Left forelimb (tissue), 1 donor: ENCODE measurements around the gene GRIP1.

Experiments
- DNase-seq: peaks from one replicate; pipeline ENCODE4 v3.0.0-alpha.2; 2018; ENCODE audit warnings: low spot score

The GRIP1 gene

DNA sequence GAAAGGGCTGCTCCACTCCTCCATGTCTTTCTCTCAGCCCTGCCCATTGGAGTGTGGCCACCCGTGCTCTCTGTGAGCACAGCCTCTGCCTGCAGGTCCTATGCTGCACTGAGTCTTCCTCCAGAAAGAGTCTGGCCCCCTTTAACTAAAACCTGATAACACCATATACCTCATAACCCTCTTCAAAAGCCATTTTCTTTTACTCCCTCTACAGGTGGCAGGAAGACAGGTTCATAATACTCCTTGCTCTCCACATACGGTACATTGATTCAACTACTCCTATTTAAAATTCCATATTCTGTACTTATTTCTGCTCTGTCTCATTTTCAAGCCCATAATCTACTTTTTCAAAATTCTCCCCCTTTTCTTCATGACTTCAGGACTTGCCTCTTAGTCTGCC is 232.6 kb downstream of the GRIP1 start:
- no peak for DNase-seq

DNA sequence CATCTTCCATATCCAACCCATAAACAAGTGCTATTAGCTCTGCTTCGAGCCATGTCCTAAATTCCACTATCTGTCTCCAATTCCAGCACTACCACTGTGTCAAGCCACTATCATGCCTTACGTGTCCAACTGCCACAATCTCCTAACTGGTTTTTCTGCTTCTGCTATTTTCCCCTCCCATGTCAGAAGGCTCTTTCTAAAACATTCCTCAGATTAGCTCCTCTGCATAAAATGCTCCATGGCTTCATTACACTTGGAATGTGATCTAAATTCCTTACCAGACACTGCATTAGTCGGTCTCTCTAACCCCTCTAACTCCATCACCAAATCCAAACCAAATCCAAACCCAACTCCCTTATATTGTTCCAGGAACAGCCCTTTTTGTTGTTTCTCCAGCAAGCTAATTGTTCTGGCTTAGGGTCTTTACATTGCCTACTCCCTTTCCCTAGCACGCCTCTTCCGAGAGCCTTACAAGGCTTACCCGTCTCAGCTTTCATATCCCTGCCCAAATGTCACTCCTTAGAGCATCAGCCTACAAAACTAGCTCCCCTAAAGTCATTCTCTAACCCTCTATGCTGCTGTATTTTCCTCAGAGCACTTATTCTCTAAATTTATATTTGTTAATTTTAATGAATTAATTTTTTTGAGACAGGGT is 236.8 kb downstream of the GRIP1 start:
- DNase-seq, result no peak

DNA sequence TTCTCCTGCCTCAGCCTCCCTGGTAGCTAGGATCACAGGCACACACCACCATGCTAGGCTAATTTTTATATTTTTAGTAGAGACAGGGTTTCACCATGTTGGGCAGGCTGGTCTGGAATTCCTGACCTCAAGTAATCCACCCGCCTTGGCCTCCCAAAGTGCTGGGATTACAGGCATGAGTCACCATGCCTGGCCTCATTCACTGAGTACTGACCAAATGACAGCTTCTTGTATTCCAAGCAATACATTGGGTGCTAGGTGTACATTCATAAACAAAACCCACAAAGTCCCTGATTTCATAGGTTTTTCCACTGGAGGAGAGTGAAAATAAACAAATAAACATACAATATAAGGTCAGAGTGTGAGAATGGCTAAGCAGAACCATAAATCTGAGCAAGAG is 240.3 kb downstream of the GRIP1 start:
- no peak for DNase-seq

DNA sequence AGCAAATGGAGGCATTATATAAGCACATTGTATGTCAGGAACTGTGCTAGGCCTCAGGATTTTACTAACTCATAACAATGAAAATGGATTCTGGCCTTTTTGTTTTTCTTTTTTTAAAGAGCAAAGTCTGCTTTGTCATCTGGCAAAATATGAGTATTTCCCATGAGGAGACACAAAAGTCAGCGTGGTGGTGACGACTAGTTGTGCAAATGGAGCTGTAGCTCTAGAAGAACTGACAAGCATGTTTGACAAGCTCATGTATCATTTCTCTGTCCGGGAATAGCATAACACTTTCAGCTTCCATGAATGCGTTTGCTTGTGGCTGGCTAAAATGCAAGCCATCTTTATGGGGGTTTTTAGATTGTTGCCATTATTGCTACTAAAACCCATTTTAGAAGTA is 248.8 kb downstream of the GRIP1 start:
- DNase-seq, result no peak

DNA sequence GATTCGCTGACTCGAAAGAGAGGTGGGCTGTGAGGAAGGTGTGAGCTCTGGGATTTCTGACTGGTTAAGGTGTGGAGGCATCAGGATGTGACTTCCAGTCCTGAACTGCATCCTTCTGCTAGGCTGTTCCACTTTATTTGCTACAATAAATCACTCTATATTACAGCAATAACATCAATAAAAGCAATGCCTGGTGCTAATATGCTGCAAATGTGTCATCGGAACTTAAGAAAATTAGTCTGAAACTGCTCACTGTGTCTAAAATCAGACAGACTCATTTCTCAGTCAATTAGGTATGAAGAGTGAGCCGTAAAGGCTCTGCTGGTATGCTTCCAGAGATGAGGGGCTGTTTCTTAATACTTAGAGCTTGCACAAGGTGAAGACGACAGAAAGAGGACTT is 250.0 kb downstream of the GRIP1 start:
- no peak for DNase-seq

DNA sequence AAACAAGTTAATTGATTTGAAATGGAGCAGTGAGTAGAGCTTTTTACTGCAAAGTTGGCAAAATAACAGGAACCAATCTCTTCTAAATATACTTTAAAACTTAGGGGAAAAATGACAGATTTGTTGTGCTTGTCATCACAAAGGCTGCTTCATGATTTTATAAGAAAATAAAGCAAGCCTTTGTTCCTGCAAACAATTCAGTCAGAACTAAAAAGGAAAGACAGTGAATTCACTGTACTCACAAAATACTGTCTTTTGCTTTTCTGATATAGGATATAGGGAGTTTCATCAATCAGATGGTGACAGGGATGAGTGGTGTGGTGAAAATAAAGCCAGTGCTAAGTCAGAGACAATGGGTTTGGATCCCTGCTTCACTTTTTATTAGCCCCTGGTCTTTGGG is 250.6 kb downstream of the GRIP1 start:
- no peak for DNase-seq

DNA sequence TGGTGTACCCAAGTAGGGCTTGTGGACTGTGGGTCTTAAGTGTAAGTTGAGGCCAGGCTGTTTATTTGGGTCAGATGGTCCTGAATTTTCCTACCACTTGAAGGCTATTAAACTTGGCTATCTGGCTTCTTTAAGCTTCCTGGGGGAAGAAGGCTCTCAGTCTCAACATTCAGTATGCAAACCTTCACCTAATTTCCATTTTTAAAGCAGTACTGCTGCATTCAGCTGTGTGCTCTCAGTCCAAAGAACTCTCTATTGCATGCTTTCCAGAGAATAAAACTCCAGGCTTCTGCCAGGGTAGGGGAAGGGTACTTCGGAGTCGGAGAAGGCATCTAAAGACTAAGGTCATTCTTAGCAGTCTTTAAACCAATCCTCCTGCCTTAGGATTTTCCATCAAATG is 252.2 kb downstream of the GRIP1 start:
- DNase-seq, result no peak

DNA sequence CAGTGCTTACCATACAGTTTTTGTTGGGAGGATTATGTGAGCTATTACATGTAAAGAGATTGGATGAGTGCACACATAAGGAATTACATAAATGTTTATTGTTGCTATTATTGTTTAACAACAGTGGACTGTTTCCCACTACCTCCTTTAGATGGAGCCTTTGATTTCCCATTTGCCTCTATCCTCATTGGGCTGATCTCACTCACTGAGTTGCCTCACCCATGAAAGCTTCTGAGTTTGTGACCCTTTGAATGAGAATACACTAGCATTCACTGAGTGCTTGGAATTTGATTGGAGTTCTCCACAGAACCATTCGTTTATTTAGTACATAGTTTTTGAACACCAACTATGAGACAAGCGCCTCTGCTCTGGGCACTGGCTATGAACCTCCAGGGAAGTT is 255.6 kb downstream of the GRIP1 start:
- DNase-seq, result no peak

DNA sequence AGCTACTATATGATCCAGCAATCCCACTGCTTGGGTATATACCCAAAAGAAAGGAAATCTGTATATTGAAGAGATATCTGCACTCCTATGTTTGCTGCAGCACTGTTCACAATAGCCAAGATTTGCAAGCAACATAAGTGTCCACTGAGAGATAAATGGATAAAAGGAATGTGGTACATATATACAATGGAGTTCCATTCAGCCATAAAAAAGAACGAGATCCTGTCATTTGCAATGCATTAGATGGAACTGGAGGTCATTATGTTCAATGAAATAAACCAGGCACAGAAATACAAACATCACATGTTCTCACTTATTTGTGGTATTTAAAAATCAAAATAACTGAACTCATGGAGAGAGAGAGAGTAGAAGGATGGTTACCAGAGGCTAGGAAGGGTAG is 260.0 kb downstream of the GRIP1 start:
- DNase-seq, result no peak

DNA sequence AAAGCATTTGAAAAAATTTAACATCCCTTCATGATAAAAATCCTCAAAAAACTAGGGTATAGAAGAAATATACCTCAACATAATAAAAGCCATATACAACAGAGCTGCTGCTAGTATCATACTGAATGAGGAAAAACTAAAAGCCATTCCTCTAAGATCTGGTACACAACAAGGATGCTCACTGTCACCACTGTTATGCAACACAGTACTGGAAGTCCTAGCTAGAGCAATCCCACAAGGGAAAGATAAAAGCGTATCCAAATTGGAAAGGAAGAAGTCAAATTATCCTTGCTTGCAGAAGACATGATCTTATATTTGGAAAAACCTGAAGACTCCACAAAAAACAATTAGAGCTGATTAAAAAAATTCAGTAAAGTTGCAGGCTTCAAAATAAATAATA is 261.7 kb downstream of the GRIP1 start:
- no peak for DNase-seq

DNA sequence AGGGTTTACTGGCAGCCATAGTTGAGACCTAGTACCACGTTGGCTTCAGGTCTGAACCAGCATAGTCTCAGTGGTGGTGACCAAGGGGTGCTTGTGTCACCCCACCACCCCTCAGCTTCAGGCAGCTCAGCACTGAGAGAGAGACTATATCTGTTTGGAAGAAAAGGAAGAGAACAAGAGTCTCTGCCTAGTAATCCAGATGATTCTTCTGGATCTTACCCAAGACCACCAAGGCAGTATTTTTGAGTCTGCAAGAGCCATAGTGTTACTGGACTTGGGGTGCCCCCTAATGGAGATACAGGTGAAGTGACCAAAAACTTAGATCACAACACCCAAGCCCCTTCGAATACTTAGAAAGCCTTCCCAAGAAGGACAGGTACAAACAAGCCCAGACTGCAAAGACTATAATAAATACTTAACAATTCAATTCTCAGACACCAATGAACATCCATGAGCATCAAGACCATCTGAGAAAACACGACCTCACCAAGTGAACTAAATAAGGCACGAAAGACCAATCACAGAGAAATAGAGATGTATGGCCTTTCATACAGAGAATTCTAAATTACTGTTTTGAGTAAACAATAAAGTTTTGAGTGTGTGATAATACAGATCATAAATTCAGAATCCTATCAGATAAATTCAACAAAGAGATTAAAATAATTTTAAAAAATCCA is 269.5 kb downstream of the GRIP1 start:
- no peak for DNase-seq

DNA sequence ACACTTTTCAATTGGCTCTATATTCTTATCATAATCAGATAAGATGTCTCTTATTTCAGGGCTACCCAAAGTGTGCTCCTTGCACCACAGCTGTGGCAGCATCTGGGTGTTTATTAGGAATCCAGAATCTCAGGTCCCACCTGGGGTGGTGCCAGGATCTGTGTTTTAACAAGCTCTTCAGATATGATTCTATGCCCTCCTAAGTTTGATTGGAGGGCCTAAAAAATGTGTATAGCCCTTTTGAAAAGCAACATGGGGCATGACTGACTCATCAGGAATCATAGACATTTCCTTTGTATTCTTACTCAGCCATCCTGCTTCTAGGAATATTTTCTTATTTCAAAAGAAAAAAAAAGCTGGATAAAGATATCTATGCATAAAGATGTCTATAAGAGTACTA is 273.5 kb downstream of the GRIP1 start:
- DNase-seq, result no peak

DNA sequence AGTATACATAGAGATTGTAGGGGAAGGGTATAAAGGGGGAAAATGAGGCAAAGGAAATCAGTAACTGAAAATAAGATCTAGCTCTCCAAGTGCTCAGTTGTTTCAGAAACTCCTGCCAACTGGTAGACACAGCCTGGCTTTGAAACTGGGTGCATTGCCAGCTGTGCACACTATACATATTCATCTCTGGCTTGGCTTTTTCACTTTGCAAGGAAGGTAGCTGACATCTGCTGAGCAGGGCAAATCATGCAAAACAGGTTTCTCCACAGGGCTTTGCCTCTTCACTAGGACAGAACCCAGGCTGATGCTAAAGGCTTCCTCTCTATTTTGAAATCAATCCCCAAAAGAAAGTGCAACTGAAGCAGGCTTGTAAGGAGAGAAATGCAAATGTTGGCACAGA is 275.1 kb downstream of the GRIP1 start:
- no peak for DNase-seq

DNA sequence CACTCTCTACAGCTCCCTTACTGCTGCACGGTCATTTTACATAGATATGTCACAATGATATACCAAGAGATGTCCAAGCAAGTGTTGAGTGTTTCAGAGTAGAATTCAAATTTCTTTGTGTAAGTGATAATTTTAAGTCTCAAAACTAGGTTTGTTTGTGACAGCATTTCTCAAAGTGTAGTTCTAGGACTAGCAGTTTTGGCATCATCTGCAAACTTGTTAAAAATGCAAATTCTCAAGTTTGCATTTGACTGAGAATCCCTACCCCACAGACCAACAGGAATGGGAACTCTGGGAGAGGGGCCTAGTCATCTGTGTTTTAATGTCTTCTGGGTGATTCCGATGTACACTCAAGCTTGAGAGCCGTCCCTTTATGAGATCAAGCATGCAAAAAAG is 279.0 kb downstream of the GRIP1 start:
- no peak for DNase-seq

DNA sequence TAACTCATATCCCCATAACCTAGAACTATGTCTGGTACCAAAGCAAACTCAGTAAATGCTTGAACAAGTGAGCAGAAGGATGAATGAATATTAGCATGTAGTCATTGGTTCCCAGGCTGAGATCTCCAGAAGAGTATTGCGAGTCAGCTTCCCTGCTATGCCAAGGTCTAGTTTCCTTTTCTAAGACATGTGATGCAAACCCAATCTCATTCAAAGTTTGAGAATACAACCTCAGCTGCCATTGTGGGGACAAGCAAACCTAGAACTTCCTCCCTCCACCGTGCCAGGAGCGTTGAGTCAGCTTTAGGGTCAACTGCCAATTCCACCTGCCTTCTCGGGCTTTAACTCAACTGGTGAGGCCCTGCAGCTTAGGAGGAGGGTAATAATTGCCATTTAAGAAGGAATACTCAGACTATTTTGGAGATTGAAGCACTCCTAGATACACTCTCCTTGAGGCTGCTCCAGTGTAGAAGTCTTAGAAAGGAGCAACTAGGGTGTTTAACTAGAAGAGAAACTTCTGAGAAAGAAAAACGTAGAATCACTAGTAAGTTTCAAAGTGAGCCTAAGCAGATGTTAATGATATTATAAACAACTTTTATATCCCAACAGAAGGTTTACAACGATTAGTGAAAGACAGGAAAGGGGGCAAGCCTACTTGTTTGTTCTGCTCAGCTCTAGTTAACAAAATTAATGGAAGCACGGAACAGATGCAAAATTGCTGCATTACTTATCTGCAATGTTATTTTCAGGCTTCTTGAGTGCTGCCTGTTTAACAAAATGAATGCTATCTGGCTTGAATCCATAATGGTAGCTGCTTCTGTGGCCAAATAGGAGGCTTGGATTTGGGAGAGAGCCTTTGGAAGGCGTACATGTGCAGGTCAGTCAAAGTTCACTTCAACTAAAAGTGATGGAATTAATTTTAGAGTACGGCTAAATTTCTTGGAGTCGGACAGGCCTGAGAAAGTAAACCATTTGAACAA is 279.7 kb downstream of the GRIP1 start:
- no peak for DNase-seq

DNA sequence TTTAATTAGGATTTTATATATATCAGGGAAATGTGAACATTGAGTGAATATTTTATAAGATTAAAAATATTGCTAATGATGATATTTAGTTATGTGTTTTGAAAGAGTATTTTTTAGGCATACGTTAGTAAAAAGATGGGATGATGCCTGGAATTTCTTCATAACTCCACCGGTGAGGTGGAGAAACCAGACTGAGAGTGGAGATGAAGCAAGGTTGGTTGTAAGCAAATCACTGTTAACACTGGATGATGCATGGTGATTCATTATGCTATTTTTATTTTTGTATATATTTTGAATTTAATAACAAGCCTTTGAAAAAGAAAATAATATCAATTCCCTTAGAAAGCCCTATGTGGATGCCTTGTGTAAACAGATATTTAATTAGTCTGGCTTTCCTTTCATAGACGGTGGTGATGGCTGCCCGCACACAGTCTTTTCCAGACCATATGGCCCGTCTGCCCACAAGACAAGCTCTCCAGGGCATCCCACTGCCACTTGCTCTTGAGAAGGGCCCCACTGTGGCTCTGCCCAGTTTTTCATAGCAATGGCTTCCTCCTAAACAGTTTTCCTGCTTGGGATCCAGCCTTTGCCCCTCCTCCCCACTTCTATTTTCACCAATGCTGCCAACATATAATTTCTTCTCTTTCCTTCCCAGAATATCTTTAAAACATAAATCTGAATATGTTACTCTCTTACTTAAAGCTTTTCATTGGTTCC is 281.1 kb downstream of the GRIP1 start:
- DNase-seq, result no peak

DNA sequence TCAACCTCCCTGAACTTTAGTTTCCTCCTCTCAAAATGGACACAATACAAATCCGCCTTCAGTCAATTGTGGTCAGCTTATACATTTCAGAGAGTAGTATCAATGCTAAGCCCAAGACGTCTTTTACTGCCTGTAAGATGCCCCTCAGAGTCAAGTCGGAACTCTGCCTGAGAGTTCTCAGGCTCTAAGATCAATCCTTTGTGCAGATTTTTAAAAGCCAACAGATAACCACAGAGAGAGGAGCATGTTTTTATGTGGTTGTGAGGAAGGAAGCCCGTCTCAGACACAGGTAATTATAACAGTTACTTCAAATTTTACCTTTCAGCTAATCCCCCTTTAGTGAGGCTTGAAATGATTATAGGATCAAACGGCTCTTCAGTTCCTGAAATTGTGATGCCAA is 285.0 kb downstream of the GRIP1 start:
- no peak for DNase-seq

DNA sequence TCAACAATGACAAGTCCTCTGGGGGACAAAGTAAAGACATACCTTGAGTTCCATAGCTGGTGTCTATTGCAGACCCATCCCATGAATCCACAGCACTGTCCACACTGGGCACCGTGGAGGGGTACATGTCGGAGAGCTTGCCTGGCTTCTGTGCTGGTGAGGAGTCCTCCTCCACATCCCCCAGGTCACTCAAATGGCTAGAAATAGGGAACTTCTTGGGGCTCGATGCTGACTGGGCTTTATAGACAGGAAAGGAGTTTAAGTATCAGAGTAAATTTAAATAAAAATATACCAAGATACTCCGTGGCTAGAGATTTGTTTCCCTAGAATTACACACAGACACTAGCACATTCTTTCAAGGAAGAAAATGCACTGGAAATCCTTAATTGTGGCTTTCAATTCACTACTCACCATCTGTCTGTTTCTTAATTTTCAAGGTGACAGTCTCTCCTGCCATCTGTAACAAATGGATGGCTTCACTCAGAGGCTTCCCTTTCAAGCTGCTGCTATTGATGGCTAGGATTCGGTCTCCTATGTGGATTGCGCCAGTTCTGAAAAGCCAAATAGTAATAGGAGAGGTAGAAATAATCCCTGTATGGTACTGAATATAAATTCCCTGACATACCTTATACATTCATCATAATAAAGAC is 286.5 kb downstream of the GRIP1 start:
- DNase-seq, result no peak

DNA sequence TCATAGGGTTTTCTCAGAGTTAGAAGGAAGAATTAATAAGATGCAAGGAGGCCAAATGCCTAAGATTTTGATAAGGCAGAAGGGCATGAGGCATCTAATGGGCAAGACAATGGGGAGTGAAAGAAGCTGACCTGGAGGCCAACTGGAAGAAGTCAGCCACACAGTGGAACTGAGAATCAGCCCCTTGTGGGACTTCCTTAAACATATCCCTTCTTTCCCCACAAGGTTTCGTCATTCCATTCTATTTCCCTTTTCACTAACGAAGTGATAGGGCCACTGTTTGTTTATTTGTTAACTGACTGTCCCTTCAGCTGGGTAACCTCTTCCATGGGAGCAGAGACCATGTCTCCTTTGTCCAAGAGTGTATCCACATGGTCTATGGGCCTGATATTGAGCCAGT is 290.4 kb downstream of the GRIP1 start:
- no peak for DNase-seq

DNA sequence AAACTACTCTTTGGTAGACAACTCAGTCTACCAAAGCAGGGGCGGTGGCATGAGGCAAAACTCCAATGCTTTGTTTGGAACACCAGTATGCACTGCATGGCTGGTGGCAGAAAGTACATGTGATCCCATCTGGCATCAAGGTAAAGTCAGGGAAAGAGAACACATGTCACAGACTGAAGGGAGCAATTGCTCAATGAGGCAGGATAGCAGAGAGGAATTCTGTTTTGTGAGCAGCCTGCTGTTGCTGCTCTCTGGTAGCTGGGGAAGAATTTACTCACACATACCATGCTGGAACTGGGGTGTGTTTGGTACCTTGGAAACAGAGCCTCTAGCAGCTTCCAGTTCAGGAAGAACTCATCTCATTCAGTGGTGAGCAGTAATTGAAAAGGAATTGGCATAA is 291.8 kb downstream of the GRIP1 start:
- no peak for DNase-seq

DNA sequence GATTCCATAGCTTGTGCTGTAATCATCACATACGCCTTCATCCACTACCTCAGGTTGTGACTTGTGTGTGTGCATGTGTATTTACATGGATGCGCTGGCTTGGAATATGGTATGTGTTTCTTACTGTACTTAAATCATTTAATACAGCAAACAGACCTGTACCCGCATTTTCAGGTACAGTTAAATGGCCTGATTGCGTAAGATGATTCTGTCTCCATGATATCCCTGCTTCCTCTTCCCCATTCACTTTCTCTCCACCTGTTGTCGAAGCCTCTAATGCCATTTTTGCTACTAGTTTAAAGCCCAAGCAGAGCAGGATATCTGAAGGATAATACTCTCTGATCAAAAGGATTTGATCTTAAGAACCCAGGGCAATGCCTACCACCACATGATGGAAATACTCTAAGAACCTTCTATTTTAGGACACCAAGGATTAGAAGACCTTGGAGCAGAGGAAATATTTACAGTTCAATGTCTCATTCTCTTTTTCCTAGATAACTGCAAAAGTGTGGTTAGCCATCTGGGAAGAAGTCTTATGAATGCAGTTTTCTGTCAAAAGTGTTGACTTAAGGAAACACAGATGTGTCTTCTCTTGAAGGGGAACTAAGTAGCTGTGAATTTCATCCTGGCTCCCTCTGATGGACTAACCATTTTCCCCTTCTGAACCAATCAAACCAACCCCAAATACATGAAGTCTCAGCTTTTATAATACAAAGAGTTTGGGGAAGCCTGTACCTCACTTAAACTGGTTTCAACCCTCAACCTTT is 297.9 kb downstream of the GRIP1 start:
- no peak for DNase-seq
